Muscle layer of colon (tissue), 2 donors: ENCODE measurements around the gene FYB1.

ENCODE experiments used
- H3K27ac ChIP-seq: one replicate; pipeline ENCODE4 v1.7.0; 2013; ENCODE audit warnings: low read depth, mild to moderate bottlenecking, low read length, moderate library complexity
- H3K27me3 ChIP-seq, 2 donors: one replicate each; pipeline ENCODE4 v1.7.0; 2013; ENCODE audit warnings: low read length in 2 of 2, mild to moderate bottlenecking in 2 of 2; ENCODE audit not compliant: insufficient read depth in 2 of 2, control insufficient read depth in 1 of 2
- H3K36me3 ChIP-seq: one replicate; pipeline ENCODE4 v1.7.0; 2013; ENCODE audit warnings: mild to moderate bottlenecking, low read length; ENCODE audit not compliant: insufficient read depth
- H3K4me1 ChIP-seq: one replicate; pipeline ENCODE4 v1.7.0; 2013; ENCODE audit warnings: mild to moderate bottlenecking, low read length; ENCODE audit not compliant: insufficient read depth
- H3K4me3 ChIP-seq, 2 donors: one replicate each; pipeline ENCODE4 v1.7.0; 2013; ENCODE audit warnings: low read length in 2 of 2, low read depth in 1 of 2, mild to moderate bottlenecking in 1 of 2, moderate library complexity in 1 of 2
- H3K9ac ChIP-seq: one replicate; pipeline ENCODE4 v1.7.0; 2013; ENCODE audit warnings: low read length
- H3K9me3 ChIP-seq: one replicate; pipeline ENCODE4 v1.7.0; 2013; ENCODE audit warnings: mild to moderate bottlenecking, low read length
- donor health status: abdominal sarcoma.
- donor health status: Adenocarcinoma of cecum.

The FYB1 gene

GRCh38 chr5:39107350-39107749, 112.0 kb downstream of the FYB1 start:
- Histone ChIP-seq H3K27me3 (no peaks in the 10 kb centered on the region), H3K27ac (no peak overlapping the region), H3K4me3 (no peak overlapping the region), H3K9me3 (no peaks in the 10 kb centered on the region), H3K9ac (no peak overlapping the region), H3K4me1 (no peaks in the 10 kb centered on the region), H3K36me3 (no peaks in the 10 kb centered on the region)

- Histone ChIP-seq H3K27me3 (no peaks in the 10 kb centered on the region), H3K9ac (no peak overlapping the region), H3K27ac (no peak overlapping the region), H3K4me1 (no peaks in the 10 kb centered on the region), H3K36me3 (no peaks in the 10 kb centered on the region), H3K9me3 (no peaks in the 10 kb centered on the region), H3K4me3 (no peak overlapping the region)
Measured at GRCh38 chr5:39106322-39106721, 113.0 kb downstream of the FYB1 start.

DNA sequence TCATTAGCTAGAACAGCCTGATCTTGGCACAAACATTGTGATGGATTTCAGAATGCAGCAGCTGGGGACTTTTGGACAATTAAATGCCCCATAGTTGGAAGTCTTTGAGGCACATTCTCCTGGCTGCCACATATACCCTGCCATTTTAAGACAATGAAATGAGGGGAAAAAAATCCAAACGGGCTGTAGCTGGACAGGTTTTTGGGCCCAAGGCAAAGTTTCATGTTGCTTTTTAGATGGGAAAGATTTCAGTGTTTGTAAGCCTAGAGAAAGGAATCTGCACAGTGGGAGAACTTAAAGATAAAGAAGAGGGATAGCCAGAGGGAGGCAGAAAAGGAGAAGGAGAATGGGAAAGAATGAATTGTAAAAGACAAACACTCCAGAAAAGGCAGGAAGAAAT, 115.1 kb downstream of the FYB1 start:
- Histone ChIP-seq H3K4me1 (no peaks in the 10 kb centered on the region), H3K9me3 (no peaks in the 10 kb centered on the region), H3K27ac (no peak overlapping the region), H3K27me3 (no peaks in the 10 kb centered on the region), H3K4me3 (no peak overlapping the region), H3K36me3 (no peaks in the 10 kb centered on the region), H3K9ac (no peak overlapping the region)

GRCh38 chr5:39102684-39103155, 116.6 kb downstream of the FYB1 start:
- no peaks in the 10 kb centered on the region for H3K36me3 ChIP-seq
- H3K4me1 ChIP-seq: no peaks in the 10 kb centered on the region
- H3K27ac ChIP-seq: no peak overlapping the region
- H3K9ac ChIP-seq: no peak overlapping the region
- no peaks in the 10 kb centered on the region for H3K27me3 ChIP-seq
- H3K4me3 ChIP-seq: no peak overlapping the region
- no peaks in the 10 kb centered on the region for H3K9me3 ChIP-seq

DNA sequence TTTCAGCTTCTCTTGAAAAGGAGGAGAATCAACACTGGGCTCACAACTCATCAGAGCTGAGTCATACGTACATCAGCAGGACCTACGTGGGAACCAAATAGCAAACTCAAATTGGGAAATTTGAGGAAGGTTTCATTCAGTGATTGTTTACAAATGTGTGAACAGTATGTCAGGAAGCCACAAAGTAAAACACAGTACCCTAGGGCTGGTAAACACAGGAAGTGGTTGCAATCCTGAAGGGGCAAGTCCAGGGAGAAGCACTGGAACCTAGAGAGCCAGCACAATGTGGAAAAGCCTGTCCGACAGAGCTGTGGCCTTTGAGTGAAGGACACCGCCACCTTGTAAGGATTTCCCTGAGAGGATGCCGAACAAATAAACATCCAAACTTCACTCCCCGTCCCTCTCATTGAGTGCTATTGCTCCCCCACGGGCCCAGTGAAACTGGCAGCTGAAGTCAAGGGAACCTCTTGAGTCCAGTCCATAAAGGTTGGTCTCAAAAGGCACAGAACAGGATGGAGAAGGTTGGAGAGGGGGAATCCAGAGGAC, 118.4 kb downstream of the FYB1 start:
- H3K4me1 ChIP-seq: no peaks in the 10 kb centered on the region
- no peaks in the 10 kb centered on the region for H3K27me3 ChIP-seq
- no peak overlapping the region for H3K27ac ChIP-seq
- no peaks in the 10 kb centered on the region for H3K36me3 ChIP-seq
- no peak overlapping the region for H3K9ac ChIP-seq
- H3K9me3 ChIP-seq: no peaks in the 10 kb centered on the region
- no peak overlapping the region for H3K4me3 ChIP-seq

GRCh38 chr5:39100301-39100850, 119.0 kb downstream of the FYB1 start:
- no peak overlapping the region for H3K27ac ChIP-seq
- no peaks in the 10 kb centered on the region for H3K27me3 ChIP-seq
- H3K4me1 ChIP-seq: no peaks in the 10 kb centered on the region
- no peaks in the 10 kb centered on the region for H3K9me3 ChIP-seq
- no peak overlapping the region for H3K4me3 ChIP-seq
- H3K36me3 ChIP-seq: no peaks in the 10 kb centered on the region
- H3K9ac ChIP-seq: no peak overlapping the region

DNA sequence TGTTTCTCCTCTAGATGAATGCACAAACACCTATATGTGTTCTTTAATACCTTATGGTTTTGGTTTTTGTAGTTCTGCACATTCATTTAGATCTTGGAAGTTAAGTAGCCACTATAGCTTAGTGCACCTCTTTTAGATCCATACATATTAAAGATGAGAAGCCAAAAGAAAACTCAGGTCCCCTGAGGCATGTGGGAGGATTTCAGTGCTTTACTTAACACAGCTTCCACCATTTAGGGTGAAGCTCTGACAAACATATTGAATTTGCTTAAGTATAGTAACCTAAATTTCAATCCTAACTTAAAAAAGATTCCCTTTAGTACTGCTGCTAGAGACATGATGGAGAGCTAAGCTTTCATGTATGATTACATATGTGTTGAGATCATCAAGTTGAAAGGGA, 119.5 kb downstream of the FYB1 start:
- Histone ChIP-seq H3K9me3 (no peaks in the 10 kb centered on the region), H3K27me3 (no peaks in the 10 kb centered on the region)

GRCh38 chr5:39093352-39093751, 126.0 kb downstream of the FYB1 start:
- no peaks in the 10 kb centered on the region for H3K27me3 ChIP-seq
- peaks cover 7% of the 10 kb centered on the region for H3K4me1 ChIP-seq
- H3K9ac ChIP-seq: no peak overlapping the region
- H3K4me3 ChIP-seq: no peak overlapping the region
- no peaks in the 10 kb centered on the region for H3K36me3 ChIP-seq
- no peak overlapping the region for H3K27ac ChIP-seq
- H3K9me3 ChIP-seq: no peaks in the 10 kb centered on the region

More for the DNA sequence above, 119.5 kb downstream of the FYB1 start:
- no peak overlapping the region for H3K27ac ChIP-seq
- H3K36me3 ChIP-seq: no peaks in the 10 kb centered on the region
- H3K4me1 ChIP-seq: no peaks in the 10 kb centered on the region
- H3K4me3 ChIP-seq: no peak overlapping the region
- H3K9ac ChIP-seq: no peak overlapping the region

DNA sequence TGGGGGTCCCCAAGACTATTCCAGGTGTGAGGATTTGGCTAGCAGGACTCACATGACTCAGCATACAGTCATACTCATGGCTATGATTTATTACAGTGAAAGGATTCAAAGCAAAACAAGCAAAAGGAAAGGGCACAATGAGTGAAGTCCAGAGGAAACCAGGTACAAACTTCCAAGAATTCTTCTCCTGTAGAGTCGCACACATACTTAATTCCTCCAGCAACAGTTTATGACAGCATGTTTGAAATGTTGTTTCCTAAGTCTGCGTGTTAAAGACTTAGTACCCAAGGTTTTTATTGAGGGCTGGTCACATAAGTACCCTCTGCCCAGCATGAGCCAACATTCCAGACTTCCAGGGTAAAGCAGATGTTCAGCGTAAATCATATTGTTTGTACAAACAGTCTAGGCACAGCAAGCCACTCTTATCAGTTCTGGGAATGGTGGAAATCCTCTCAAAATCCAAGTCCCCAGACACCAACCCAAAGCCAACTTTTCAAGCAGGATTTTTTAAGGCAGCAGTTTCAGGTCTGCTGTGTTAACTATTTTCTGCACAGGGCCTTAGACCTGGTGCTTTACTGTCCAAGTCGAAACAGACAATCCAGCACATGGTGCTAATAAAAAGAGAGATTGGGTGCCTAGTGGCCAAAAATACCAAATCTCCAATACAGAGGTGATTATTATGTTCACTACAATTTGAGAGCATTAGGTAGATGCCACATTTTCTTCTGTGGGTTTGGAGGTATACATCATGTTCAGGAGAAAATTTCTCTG, 126.6 kb downstream of the FYB1 start:
- H3K4me1 ChIP-seq: peaks cover 7% of the 10 kb centered on the region
- no peaks in the 10 kb centered on the region for H3K36me3 ChIP-seq
- H3K9me3 ChIP-seq: no peaks in the 10 kb centered on the region
- no peak overlapping the region for H3K27ac ChIP-seq
- H3K9ac ChIP-seq: no peak overlapping the region
- no peaks in the 10 kb centered on the region for H3K27me3 ChIP-seq
- no peak overlapping the region for H3K4me3 ChIP-seq

- Histone ChIP-seq H3K9me3 (no peaks in the 10 kb centered on the region), H3K27ac (no peak overlapping the region), H3K4me1 (peaks cover 7% of the 10 kb centered on the region), H3K4me3 (no peak overlapping the region), H3K36me3 (no peaks in the 10 kb centered on the region), H3K9ac (no peak overlapping the region), H3K27me3 (no peaks in the 10 kb centered on the region)
Measured at GRCh38 chr5:39091940-39092580, 127.3 kb downstream of the FYB1 start.

DNA sequence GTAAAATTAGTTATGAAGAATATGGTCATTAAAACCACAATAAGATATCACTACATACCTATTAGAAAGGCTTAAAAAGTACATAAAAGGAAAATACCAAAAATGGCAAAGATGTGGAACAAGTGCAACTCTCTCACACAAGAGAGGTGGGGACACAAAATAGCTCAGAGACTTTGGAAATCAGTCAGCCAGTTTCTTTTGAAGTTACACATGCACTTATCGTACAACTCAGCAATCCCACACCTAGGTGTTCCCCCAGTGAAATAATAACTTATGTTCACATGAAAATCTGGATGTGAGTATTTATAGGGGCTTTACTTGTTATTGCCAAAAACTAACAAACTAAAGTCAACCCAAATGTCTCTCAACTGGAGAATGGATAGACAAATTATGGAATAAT, 135.4 kb downstream of the FYB1 start:
- no peak overlapping the region for H3K27ac ChIP-seq
- H3K4me3 ChIP-seq: no peak overlapping the region
- no peak overlapping the region for H3K9ac ChIP-seq
- no peaks in the 10 kb centered on the region for H3K9me3 ChIP-seq
- no peaks in the 10 kb centered on the region for H3K27me3 ChIP-seq
- no peaks in the 10 kb centered on the region for H3K36me3 ChIP-seq
- H3K4me1 ChIP-seq: no peaks in the 10 kb centered on the region
